ENCODE measurements around the gene LIPT2. TPM values are rescaled to one million over a fixed set of nuclear protein-coding genes. Genes with fewer than 3 reads are reported as not detected.
"Not testable (repeated sequence)": the region's sequence is repeated elsewhere in the genome, so short reads cannot be mapped to it uniquely, and the experiment has no call there.

Gene LIPT2
- total RNA-seq, 1 donor from 2014 or later: 6.5 TPM

DNA sequence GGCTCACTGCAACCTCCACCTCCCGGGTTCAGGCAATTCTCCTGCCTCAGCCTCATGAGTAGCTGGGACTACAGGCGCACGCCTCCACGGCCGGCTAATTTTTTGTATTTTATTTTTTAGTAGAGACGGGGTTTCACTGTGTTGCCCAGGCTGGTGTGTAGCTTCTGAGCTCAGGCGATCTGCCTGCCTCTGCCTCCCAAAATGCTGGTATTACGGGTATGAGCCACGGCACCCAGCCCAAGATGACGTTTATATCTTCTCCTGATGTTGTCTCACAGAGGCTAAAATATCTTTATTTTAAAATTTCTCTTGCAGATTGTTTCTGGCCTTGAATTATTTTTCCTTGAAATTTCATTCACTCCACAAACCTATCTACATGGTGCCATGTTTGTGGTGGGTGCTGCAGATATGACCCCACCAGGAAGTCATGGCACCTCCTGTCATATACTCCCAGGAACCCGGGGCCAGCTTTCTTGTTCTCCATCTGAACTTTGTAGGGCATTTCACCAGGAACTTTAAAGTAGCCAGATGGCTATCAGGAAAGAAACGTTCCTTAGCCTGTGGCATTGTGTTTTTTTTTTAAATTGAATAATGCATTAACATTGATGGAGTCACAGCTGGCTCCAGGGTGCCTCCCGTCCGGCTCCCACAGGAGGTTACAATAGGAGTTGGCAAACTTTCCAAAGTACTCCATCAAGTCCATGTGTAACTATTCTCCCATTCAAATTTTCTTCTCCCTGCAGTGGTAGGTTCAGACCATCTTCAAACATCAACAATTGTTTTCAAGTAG is 42.0 kb upstream of the LIPT2 start:
- H3K4me1 Mint-ChIP-seq (ENCODE audit: unreplicated experiment): peaks cover 4% of the 10 kb centered on the region
- no peak overlapping the region for H3K4me3 Mint-ChIP-seq (ENCODE audit: unreplicated experiment)
- TF ChIP-seq, protein P1, sequence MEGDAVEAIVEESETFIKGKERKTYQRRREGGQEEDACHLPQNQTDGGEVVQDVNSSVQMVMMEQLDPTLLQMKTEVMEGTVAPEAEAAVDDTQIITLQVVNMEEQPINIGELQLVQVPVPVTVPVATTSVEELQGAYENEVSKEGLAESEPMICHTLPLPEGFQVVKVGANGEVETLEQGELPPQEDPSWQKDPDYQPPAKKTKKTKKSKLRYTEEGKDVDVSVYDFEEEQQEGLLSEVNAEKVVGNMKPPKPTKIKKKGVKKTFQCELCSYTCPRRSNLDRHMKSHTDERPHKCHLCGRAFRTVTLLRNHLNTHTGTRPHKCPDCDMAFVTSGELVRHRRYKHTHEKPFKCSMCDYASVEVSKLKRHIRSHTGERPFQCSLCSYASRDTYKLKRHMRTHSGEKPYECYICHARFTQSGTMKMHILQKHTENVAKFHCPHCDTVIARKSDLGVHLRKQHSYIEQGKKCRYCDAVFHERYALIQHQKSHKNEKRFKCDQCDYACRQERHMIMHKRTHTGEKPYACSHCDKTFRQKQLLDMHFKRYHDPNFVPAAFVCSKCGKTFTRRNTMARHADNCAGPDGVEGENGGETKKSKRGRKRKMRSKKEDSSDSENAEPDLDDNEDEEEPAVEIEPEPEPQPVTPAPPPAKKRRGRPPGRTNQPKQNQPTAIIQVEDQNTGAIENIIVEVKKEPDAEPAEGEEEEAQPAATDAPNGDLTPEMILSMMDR (IDR thresholded peaks at IDR 0.05; ENCODE audit: unreplicated experiment): no peak
- no peak for DNase-seq (ENCODE audit: low spot score)
- H3K27ac Mint-ChIP-seq (ENCODE audit: unreplicated experiment): no peak overlapping the region
- H3K9me3 Mint-ChIP-seq (ENCODE audit: unreplicated experiment): no peaks in the 10 kb centered on the region
- H3K36me3 Mint-ChIP-seq (ENCODE audit: low read depth, unreplicated experiment): peaks cover under 1% of the 10 kb centered on the region
- peaks cover 2% of the 10 kb centered on the region for H3K27me3 Mint-ChIP-seq (ENCODE audit: unreplicated experiment)

DNA sequence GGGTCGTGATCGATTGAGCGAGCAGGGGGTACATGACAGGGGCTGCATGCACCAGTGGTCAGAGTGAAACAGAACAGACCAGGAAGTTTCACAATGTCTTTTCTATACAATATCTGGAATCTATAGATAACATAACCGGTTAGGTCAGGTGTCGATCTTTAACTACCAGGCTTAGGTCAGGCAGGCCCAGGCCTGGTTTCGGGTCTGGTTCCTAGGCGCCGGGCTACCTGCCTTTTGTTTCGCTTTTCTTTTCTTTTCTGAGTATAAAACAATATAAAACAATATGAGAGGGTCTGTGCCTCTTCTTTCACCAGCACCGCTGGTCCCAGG is 41.4 kb upstream of the LIPT2 start:
- DNase-seq (ENCODE audit: low spot score); H3K4me1 Mint-ChIP-seq (ENCODE audit: unreplicated experiment); H3K4me3 Mint-ChIP-seq (ENCODE audit: unreplicated experiment); H3K27me3 Mint-ChIP-seq (ENCODE audit: unreplicated experiment); H3K36me3 Mint-ChIP-seq (ENCODE audit: low read depth, unreplicated experiment); H3K27ac Mint-ChIP-seq (ENCODE audit: unreplicated experiment); H3K9me3 Mint-ChIP-seq (ENCODE audit: unreplicated experiment): not testable (repeated sequence)

DNA sequence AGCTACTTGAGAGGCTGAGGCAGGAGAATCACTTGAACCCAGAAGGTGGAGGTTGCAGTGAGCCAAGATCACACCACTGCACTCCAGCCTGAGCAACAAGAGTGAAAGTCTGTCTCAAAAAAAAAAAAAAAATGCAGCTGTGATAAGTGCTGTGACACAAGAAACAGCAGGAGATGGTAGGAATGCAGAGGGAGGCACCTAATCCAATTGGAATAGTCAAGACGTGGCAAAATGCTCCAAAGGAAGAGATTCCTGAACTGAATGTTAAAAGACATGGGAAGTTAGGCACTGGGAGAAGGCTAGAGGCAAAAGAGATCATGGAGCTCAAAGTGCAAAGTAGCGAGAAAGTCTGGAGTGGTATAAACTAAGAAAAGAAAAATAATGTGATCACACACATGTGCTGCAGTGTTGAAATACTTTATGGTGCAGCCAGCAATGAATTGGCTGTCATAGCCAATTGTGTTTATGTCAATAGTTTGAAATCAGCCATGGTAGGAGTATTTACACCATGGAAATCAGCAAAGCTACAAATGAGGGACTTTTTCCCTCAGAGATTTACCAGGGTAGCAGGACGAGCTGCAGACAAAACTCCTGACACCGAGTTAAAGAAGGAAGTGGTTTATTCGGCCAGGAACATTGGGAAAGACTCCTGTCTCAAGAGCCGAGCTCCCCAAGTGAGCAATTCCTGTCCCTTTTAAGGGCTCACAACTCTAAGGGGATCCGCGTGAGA is 40.9 kb upstream of the LIPT2 start:
- Mint-ChIP-seq H3K27ac (ENCODE audit: unreplicated experiment) (no peak overlapping the region), H3K36me3 (ENCODE audit: low read depth, unreplicated experiment) (no peaks in the 10 kb centered on the region), H3K4me1 (ENCODE audit: unreplicated experiment) (peaks cover 4% of the 10 kb centered on the region), H3K27me3 (ENCODE audit: unreplicated experiment) (no peaks in the 10 kb centered on the region), H3K9me3 (ENCODE audit: unreplicated experiment) (no peaks in the 10 kb centered on the region), H3K4me3 (ENCODE audit: unreplicated experiment) (no peak overlapping the region)
- DNase-seq (ENCODE audit: low spot score): no peak
- TF ChIP-seq, protein P1 (IDR thresholded peaks at IDR 0.05; ENCODE audit: unreplicated experiment): no peak

DNA sequence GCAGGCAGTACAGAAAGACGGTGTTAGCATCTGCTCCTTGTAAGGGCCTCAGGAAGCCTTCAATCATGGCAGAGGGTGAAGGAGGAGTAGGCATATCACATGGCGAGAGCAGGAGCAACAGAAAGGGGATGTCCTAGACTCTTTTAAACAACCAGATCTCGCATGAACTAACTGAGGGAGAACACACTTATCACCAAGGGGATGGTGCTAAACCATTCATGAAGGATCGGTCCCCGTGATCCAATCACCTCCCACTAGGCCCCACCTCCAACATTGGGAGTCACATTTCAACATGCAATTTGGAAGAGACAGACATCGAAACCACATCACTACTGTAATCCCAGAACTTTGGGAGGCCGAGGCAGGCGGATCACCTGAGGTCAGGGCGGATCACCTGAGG is 39.9 kb upstream of the LIPT2 start:
- no peaks in the 10 kb centered on the region for H3K36me3 Mint-ChIP-seq (ENCODE audit: low read depth, unreplicated experiment)
- H3K4me1 Mint-ChIP-seq (ENCODE audit: unreplicated experiment): peaks cover 4% of the 10 kb centered on the region
- H3K27me3 Mint-ChIP-seq (ENCODE audit: unreplicated experiment): no peaks in the 10 kb centered on the region
- no peak for DNase-seq (ENCODE audit: low spot score)
- no peak overlapping the region for H3K4me3 Mint-ChIP-seq (ENCODE audit: unreplicated experiment)
- no peaks in the 10 kb centered on the region for H3K9me3 Mint-ChIP-seq (ENCODE audit: unreplicated experiment)
- H3K27ac Mint-ChIP-seq (ENCODE audit: unreplicated experiment): no peak overlapping the region
- TF ChIP-seq, protein P1 (IDR thresholded peaks at IDR 0.05; ENCODE audit: unreplicated experiment): no peak

DNA sequence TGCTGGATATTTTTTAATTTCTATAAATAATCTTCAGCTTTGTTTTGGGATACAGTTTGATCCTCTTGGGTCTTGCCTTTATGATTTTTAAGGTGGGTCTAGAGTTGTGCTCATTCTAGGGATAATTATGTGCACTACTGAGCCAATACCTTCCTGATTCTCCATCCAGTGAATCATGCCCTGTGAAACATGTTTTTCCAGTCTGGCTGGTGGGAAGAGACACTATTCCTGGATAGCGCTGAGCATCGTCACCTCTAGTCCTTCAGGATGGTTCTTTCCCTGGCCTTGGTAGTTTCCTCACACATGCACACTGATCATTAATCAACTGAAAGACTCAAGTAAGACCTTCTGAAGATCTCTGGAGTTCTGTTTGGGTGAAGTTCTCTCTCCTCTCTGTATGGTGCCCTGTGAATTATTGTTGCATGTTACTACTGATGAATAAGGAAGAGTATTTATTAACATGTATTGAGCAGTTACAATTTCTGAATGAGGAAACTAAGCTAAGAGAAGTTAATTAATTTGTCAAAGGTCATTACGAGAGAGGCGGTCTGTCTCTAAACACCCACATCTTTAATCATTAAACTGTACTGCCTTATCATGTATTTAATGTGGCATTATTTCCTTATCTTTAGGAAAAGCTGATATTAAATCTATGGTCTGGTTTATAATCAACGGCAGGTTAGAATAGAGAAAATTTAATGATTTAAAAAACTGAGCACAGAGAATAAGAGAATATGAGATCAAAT is 39.1 kb upstream of the LIPT2 start:
- Mint-ChIP-seq H3K27me3 (ENCODE audit: unreplicated experiment) (no peaks in the 10 kb centered on the region), H3K4me3 (ENCODE audit: unreplicated experiment) (no peak overlapping the region), H3K27ac (ENCODE audit: unreplicated experiment) (no peak overlapping the region), H3K36me3 (ENCODE audit: low read depth, unreplicated experiment) (no peaks in the 10 kb centered on the region), H3K9me3 (ENCODE audit: unreplicated experiment) (no peaks in the 10 kb centered on the region), H3K4me1 (ENCODE audit: unreplicated experiment) (peaks cover 4% of the 10 kb centered on the region)
- DNase-seq (ENCODE audit: low spot score): no peak
- TF ChIP-seq, protein P1 (IDR thresholded peaks at IDR 0.05; ENCODE audit: unreplicated experiment): no peak
